GM19328 (cell line): ENCODE measurements around the gene MAPK8IP1.

ENCODE experiments used
- ATAC-seq: cut with Tn5 transposase; IDR thresholded peaks from one replicate; pipeline ENCODE4 v1.9.1; 2021; ENCODE audit warnings: mild to moderate bottlenecking, moderate library complexity; ENCODE audit not compliant: unreplicated experiment

MAPK8IP1 gene

GRCh38 chr11:45936511-45937054, 51.1 kb downstream of the MAPK8IP1 start:
- ATAC-seq = no peak

- no peak for ATAC-seq
Observed at GRCh38 chr11:45937916-45938315, 52.5 kb downstream of the MAPK8IP1 start.

GRCh38 chr11:45939836-45940235, 54.4 kb downstream of the MAPK8IP1 start:
- no peak for ATAC-seq

- no peak for ATAC-seq
Observed at GRCh38 chr11:45941285-45941684, 55.8 kb downstream of the MAPK8IP1 start.

GRCh38 chr11:45942381-45942780, 56.9 kb downstream of the MAPK8IP1 start:
- ATAC-seq = no peak

GRCh38 chr11:45945397-45945999, 60.0 kb downstream of the MAPK8IP1 start:
- ATAC-seq = no peak

- no peak for ATAC-seq
Observed at GRCh38 chr11:45947885-45948284, 62.4 kb downstream of the MAPK8IP1 start.

- no peak for ATAC-seq
Observed at GRCh38 chr11:45948356-45948755, 62.9 kb downstream of the MAPK8IP1 start.

GRCh38 chr11:45949992-45950407, 64.5 kb downstream of the MAPK8IP1 start:
- no peak for ATAC-seq
